Measurements from ENCODE around the gene INSR.
"Not testable (repeated sequence)": the region's sequence is repeated elsewhere in the genome, so short reads cannot be mapped to it uniquely, and the experiment has no call there.

DNA sequence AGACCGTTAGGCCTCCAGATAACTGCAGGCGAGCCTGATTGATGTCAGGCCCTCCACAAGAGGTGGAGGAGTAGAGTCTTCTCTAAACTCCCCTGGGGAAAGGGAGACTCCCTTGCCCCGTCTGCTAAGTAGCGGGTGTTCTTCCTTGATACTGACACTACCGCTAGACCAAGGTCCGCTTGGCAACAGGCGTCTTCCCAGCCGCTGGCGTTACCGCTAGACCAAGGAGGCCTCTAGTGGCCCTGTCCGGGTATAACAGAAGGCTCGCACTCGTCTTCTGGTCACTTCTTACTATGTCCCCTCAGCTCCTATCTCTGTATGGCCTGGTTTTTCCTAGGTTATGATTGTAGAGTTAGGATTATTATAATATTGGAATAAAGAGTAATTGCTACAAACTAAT is 227.1 kb downstream of the INSR start:
- TF ChIP-seq POLR2A (IDR thresholded peaks at IDR 0.05), result not testable (repeated sequence)
- TF ChIP-seq, protein P1, sequence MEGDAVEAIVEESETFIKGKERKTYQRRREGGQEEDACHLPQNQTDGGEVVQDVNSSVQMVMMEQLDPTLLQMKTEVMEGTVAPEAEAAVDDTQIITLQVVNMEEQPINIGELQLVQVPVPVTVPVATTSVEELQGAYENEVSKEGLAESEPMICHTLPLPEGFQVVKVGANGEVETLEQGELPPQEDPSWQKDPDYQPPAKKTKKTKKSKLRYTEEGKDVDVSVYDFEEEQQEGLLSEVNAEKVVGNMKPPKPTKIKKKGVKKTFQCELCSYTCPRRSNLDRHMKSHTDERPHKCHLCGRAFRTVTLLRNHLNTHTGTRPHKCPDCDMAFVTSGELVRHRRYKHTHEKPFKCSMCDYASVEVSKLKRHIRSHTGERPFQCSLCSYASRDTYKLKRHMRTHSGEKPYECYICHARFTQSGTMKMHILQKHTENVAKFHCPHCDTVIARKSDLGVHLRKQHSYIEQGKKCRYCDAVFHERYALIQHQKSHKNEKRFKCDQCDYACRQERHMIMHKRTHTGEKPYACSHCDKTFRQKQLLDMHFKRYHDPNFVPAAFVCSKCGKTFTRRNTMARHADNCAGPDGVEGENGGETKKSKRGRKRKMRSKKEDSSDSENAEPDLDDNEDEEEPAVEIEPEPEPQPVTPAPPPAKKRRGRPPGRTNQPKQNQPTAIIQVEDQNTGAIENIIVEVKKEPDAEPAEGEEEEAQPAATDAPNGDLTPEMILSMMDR (IDR thresholded peaks at IDR 0.05), result peak in 2 of 6 experiments; percentile 21 to 24

Data from thyroid gland (tissue), 4 donors.